Activated CD4-positive, CD25-positive, alpha-beta regulatory T cell treated with anti-CD3 and anti-CD28 coated beads, Interleukin-2, amount 50 U/mL, for 16 hours (primary cell): ENCODE data around the gene ACADL.

ENCODE experiments used
- DNase-seq: peaks from one replicate; pipeline ENCODE4 v3.0.0-alpha.2; 2020; ENCODE audit warnings: low read depth, low spot score

Gene ACADL

DNA sequence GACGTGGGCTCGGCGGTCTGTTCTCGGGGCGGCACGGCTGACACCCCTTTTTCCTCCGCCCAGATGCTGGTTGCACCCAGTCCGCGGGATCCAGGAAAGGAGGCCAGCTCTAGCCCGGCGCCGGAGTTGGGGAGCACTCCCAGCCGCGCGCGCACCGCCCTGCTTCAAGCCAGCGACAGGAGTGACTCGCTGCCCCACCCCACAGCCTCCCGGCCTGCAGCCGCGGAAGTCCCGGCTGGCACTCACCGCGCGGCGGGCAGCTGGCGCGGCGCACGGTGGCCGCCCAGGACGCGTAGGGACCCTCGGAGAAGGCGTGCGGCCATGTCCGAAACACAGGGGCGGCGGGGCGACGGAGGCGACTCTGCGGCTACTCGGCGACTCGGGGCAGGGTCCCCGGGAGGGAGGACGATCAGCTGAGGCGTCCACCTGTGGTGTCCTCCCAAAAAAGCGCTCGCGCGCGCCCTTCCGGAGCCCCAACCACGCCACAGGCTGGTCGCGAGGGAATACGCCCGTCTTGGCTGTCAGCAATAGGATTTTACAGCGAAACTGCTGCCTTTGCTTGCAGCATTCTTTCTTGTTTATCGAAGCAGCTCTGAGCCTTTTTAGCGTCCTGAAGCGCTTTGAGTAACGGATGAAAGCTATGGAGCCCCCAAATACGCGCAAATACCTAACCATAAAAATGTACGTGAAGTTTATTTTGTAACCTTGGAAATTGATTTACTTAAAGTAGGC, at the start of gene ACADL:
Gene ACADL, minus strand, starts transcription at position 507 of the 732 bp plus-strand sequence. Its CDS starts 184 bp downstream, at position 323.
- DNase-seq = no peak

- DNase-seq = no peak
Observed at GRCh38 chr2:210271300-210271699, 46.1 kb upstream of the ACADL start.

GRCh38 chr2:210269148-210269547, 43.9 kb upstream of the ACADL start:
- DNase-seq = no peak

- DNase-seq = no peak
Observed at GRCh38 chr2:210268281-210268680, 43.0 kb upstream of the ACADL start.

DNA sequence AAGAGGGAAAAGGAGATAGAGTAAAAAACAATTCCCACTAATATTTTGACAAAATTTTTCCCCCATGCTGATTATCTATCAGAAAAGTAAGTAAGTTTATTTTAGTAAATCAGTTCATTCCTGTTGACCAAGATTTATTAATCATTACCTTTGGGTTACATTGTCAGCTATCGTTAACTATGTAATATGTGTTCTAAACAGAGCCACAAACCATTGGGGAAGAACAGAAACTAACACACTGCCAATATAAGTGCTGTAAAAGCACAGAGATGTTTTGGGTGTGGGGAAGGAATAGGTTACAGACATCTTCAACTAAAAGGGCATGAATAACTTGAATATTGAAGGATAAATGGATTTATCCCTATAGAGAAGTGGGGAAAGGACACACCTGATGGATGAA, 42.5 kb upstream of the ACADL start:
- no peak for DNase-seq

GRCh38 chr2:210264282-210264681, 39.0 kb upstream of the ACADL start:
- DNase-seq = no peak

GRCh38 chr2:210263841-210264240, 38.6 kb upstream of the ACADL start:
- no peak for DNase-seq

DNA sequence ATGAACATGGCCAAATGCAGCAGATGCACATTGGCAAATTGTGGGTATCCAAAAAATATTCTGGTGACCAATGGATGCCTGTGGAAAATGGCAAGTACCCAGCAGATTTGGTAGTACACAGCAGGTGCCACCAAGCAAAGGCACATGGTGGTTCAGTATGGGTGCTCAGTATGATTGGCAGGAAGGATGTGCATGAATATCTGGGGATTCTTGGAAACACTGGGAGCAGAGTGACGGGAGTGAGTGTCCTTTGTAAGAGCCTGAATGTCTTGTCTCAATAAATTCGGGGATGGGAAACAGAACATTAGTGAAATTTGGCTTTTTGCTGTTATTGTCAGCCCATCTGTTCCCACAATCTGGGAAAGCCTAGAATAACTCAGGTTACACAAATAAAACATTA, 36.8 kb upstream of the ACADL start:
- no peak for DNase-seq

DNA sequence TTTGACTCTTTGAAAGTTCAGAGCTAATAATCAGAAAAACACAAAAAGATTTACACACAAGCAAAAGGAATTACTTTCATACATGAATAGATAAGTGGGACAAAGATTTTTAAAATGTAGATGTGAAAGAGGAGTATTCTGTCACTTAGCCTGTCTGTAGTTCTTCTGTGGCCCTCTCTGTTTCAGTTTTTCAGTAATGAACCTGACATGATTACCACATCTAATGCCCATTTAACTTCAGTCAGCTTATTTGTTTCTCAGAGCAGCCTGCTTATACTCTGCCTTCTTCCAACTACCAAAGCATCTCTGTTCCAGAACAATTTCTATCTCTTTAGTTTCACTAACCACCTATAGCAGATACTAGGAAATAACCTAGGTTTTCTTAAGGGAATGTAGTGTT, 34.4 kb upstream of the ACADL start:
- no peak for DNase-seq

DNA sequence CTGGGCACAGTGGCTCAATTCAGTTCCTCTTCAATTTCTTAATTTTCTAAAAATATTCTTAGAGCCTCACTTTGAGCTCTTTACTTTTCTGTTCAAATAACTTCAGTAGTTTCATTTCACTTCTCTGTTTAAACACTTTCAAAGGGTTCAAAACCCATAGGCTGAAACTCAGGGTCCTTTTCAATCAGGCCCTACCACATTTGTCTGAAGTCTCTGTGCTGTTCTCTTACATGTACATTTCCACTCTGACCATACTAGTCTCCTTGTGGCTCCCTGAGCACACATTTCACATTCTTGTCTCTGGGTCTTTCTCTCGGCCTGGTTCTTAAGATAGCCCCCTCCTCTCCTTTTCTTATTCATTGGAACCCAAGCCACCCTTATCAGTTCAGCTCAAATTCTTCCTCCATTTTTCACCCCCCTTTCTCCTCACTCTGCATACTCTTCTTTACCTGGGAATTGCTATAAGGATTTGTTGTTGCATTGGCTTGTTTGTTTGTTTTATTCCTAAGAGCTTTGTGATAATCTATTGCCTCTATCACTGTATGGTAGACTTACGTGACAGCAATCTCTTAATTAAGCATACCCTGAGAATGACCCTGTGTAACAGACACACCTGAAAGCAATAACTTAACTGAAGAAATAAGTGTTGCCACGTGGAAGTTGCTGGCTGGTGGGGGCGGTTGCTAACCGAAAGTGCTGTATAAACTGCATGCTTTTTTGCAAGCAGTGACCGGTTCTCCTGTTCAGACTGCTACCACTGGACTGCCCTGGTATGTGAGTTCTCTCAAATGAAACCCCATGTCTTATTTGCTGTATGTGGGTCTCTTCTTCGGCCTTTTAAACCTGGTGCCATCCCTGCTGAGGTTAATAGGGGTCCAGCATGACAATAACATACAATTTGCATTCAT, 27.7 kb upstream of the ACADL start:
- DNase-seq = no peak

GRCh38 chr2:210250622-210251021, 25.4 kb upstream of the ACADL start:
- DNase-seq = no peak

DNA sequence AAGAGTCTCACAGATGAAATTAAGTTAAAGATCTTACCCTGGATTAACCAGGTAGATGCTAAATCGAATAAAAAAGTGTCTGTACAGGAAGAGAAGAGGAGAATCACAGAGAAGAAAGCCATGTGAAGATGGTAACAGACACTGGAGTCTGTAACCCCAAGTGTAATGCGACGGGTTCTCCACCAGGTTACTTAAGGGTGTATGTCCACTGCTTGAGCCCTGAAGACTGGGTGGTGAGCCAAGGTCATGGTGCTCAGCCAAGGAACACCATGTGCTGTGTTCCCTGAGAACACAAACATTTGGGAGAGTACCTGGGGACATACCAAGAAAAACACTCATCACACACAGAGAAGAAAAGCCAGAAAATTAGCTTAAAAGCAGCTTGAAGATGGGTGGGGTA, 8.2 kb upstream of the ACADL start:
- DNase-seq = no peak

DNA sequence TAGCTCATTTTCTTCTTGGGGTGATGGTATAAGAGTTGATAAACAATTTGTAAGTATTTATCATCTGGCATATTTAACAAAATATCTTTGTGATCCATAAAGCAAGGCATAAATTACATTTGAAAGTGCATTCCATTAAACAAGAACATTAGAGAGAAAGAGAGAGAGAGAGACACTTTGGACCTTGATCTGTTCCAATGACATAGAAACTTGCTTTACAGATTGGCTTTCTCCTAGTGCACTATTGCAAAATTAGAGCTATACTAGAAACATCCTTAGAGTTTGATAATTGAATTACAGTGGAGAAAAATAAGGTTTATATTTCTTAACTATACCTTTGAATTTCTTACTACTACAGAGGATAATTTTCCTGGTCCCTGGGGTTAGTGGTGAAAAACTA, 5.7 kb upstream of the ACADL start:
- no peak for DNase-seq

GRCh38 chr2:210230518-210230917, 5.3 kb upstream of the ACADL start:
- DNase-seq = no peak

DNA sequence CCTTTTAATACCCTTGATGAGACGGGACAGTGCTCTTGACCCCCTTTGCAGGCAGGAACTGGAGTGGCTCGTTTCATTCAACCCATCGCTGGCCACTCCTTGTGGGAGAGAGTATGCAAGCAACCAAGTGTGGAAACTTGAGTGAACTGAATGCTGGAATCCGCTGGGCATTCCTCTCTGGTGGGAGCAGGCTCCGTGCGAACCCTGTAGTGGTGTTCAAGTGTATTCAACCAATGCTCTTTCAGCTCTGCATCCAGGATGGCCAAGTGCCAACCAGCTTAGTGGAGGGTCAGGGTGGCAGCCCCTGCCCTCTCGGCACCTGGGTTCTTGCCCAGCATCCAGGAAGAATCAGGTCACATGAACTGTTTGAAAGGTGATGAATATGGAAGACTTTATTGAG, 3.3 kb upstream of the ACADL start:
- no peak for DNase-seq

DNA sequence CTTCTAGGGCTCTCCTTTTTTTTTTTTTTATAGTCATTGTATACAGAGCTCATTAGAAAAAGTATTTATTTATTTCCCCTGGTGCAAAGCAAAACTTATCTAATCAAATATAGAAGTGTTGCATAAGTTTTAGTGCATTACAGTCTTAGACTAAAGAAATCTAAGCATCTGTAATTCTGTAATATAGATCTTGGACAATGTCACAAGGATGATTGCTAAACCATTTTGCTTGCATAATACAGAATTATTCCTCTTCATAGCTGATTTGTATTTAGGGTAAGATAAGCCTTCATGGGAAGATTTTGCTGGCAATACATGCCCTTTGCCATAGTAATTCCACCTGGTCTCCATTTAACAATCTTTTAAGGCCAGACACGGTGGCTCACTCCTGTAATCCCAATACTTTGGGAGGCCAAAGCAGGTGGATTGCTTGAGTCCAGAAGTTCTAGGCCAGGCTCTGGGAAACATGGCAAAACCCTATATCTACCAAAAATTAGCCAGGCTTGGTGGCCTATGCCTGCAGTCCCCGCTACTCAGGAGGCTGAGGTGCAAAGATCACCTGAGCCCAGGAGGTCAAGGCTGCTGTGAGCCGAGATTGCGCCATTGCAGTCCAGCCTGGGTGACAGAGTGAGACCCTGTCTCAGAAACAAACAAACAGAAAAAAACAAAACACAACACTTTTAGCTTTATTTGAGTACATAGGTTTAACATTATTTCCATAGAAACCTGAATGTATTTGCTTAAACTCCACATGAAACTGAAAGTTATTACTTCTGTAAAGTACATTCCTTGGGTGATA, 2.2 kb upstream of the ACADL start:
- no peak for DNase-seq

DNA sequence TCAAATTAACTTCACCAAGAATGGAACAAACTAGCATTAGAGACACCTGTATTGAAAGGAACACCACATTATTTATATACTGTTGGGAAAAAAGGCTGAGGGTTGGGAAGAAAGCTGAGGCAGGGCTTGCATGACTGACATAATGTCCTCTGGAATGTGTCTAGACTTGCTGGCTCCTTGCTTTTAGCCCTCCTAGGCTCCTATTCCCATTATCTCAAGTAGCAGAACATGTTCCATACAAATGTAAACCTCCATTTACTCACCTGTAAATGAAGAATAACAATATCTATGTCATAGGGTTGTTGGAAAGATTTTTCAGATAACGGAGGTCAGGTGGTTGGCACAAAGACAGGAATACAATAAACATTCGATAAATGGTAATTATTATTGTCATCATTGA, 976 bp upstream of the ACADL start:
- no peak for DNase-seq

GRCh38 chr2:210224591-210224940, 681 bp downstream of the ACADL start:
- no peak for DNase-seq

DNA sequence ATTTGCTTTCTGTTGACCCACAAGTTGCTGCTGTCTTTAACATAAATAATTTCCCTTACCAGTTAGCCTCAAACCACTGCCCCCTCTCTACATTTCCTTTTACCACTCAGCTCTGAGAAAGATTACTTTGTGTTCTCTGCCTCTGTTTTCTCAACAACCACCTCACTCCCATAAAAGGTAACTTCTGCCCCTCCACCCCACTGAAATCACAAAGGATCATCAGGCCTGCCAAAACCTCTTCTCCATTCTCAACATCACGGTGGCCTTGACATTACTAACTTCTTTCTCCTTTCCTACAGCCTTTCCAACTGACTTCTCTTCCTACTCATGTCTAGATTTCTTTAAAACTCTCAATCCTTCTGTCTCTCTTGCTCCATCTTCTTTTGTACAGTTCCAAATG, 10.1 kb downstream of the ACADL start:
- no peak for DNase-seq

- DNase-seq = no peak
Observed at GRCh38 chr2:210210185-210210584, 15.1 kb downstream of the ACADL start.

DNA sequence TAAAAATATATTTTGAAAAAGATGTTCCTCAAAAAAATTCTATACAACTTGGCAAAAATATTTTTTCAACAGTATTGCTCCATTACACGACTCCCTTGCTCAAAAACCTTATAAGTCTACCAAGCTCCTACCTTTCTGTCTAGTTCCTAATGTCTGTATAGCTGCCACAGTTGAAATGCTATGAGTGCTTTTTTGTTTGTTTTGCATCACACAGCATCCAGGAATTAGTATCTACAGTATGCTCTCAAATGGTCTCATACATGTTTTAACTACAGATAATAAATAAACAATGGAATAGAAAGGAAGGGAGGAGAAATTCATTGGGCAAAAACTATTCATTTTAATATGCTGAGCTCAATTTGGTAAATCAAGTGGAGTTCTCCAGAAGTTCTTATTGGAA, 17.3 kb downstream of the ACADL start:
- DNase-seq = no peak

DNA sequence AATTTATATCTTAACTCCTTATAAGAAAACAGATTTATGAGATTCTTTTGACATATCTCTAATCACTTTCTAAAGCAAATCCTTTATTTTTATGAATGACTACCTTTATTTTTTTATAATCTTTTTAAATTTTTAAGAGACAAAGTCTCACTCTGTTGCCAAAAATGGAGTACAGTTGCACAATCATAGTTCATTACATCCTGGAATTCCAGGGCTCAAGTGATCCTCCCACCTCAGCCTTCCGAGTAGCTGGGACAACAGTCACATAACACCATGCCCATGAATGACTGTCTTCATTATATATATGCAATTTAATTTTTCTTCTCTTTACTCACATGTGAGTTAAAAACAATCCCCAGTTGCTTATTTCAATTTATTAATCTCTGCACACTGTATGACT, 21.7 kb downstream of the ACADL start:
- DNase-seq = no peak
